HCT116 (cell line): ENCODE results near the gene ARHGAP5. TPM values are rescaled to one million over a fixed set of nuclear protein-coding genes. Genes with fewer than 3 reads are reported as not detected.
A peak's percentile ranks its signal among the peaks of the same experiment; 100 is the strongest.

Experiments used
- ATAC-seq: fragments of 200-7000 bp; cut with Tn5 transposase; 2 replicates; pipeline ENCODE4 v1.9.1; 2020; ENCODE audit warnings: mild to moderate bottlenecking, moderate library complexity
- BruUV-seq: library from RNA; stranded (reverse); fragments of 400-500 nt; replicated peaks from 2 replicates; lab custom pipeline; 2021; lab: Mats Ljungman, UMichigan
- CTCF ChIA-PET: fragments of 300-600 bp; sonication (Branson Sonifier 250); formaldehyde crosslinking; loops from one replicate; lab custom pipeline; 2021; ENCODE audit warnings: antibody characterized with exemption; lab: Charles Lee
- POLR2A ChIA-PET: fragments of 300-600, 350-600 bp; sonication (Branson Sonifier 250); formaldehyde crosslinking; loops from one replicate; lab custom pipeline; 2021; ENCODE audit warnings: antibody characterized with exemption; lab: Charles Lee
- RAD21 ChIA-PET, 2 experiments: fragments of 300-600 bp; sonication (Branson Sonifier 250); formaldehyde crosslinking; loops; one replicate each; lab custom pipeline; 2023; ENCODE audit warnings: low total read pairs in 2 of 2; ENCODE audit not compliant: uncharacterized antibody in 2 of 2, unreplicated experiment in 2 of 2, low non-redundant PET in 1 of 2; lab: Charles Lee
- DNase-seq: peaks from one replicate; pipeline ENCODE4 v3.0.0-alpha.2; 2010; ENCODE audit warnings: low read depth, low spot score
- H2AFZ ChIP-seq: fragments of 200-600 bp; shearing (Covaris generic), sonication (generic); 2 replicates; pipeline ENCODE4 v1.6.1; 2017; ENCODE audit warnings: low read depth, mixed run types, mixed read lengths, antibody characterized with exemption, low read length; ENCODE audit not compliant: poor library complexity, severe bottlenecking
- H3K27ac ChIP-seq: 2 replicates; pipeline ENCODE4 v1.5.1; 2012; ENCODE audit warnings: low read depth, low read length
- H3K27me3 ChIP-seq: fragments of 200-600 bp; sonication (generic); 2 replicates; pipeline ENCODE4 v1.6.1; 2016; ENCODE audit warnings: mixed run types, low read length, mixed read lengths; ENCODE audit not compliant: insufficient read depth
- H3K36me3 ChIP-seq, 2 experiments: fragments of 200-500 bp in 1 of 2; fragments of 200-600 bp in 1 of 2; sonication (Bioruptor generic) in 1 of 2; sonication (generic) in 1 of 2; 2 replicates each; pipeline versions ENCODE4 v1.5.1 to v1.6.1; 2014 to 2016; ENCODE audit warnings: low read length in 2 of 2, inconsistent platforms in 1 of 2, mixed read lengths in 1 of 2, mixed run types in 1 of 2; ENCODE audit not compliant: insufficient read depth in 2 of 2, control insufficient read depth in 1 of 2
- H3K4me1 ChIP-seq, 2 experiments: fragments of 200-600 bp in 1 of 2; sonication (generic) in 1 of 2; 2 replicates each; pipeline versions ENCODE4 v1.5.1 to v1.6.1; 2012 to 2017; ENCODE audit warnings: low read length in 2 of 2, inconsistent platforms in 1 of 2, mild to moderate bottlenecking in 1 of 2, mixed read lengths in 1 of 2, mixed run types in 1 of 2, moderate library complexity in 1 of 2; ENCODE audit not compliant: insufficient read depth in 2 of 2, control insufficient read depth in 1 of 2
- H3K4me2 ChIP-seq: fragments of 200-600 bp; sonication (generic); 2 replicates; pipeline ENCODE4 v1.6.1; 2017; ENCODE audit warnings: mixed run types, low read length, mixed read lengths
- H3K4me3 ChIP-seq, 2 experiments: fragments of 200-600 bp in 1 of 2; sonication (generic) in 1 of 2; replicated peaks in 1 of 2; 2 replicates each; pipeline ENCODE4 v1.5.1; 2011 to 2016; ENCODE audit warnings: low read length in 2 of 2, control low read depth in 1 of 2, low read depth in 1 of 2, mild to moderate bottlenecking in 1 of 2, mixed read lengths in 1 of 2, mixed run types in 1 of 2
- H3K79me2 ChIP-seq: fragments of 200-600 bp; sonication (generic); 2 replicates; pipeline ENCODE4 v1.6.1; 2017; ENCODE audit warnings: mild to moderate bottlenecking, mixed run types, low read length, moderate library complexity, mixed read lengths; ENCODE audit not compliant: insufficient read depth
- H3K9ac ChIP-seq: fragments of 200-600 bp; sonication (generic); 2 replicates; pipeline ENCODE4 v1.6.1; 2016; ENCODE audit warnings: low read length, mixed read lengths
- H3K9me2 ChIP-seq: fragments of 200-600 bp; sonication (generic), shearing (Covaris generic); 2 replicates; pipeline ENCODE4 v1.6.1; 2017; ENCODE audit warnings: mixed run types, mild to moderate bottlenecking, moderate library complexity; ENCODE audit not compliant: insufficient read depth
- H3K9me3 ChIP-seq, 2 experiments: fragments of 200-500 bp in 1 of 2; fragments of 200-600 bp in 1 of 2; sonication (Bioruptor generic) in 1 of 2; sonication (generic) in 1 of 2; 2 replicates each; pipeline ENCODE4 v1.6.1; 2014 to 2017; ENCODE audit warnings: low read length in 2 of 2, mixed read lengths in 2 of 2, inconsistent platforms in 1 of 2, low read depth in 1 of 2, mild to moderate bottlenecking in 1 of 2, mixed run types in 1 of 2, moderate library complexity in 1 of 2; ENCODE audit not compliant: control insufficient read depth in 1 of 2, insufficient read depth in 1 of 2
- H4K20me1 ChIP-seq: fragments of 200-600 bp; sonication (generic), shearing (Covaris generic); 2 replicates; pipeline ENCODE4 v1.6.1; 2017; ENCODE audit warnings: mixed run types, mild to moderate bottlenecking, moderate library complexity; ENCODE audit not compliant: insufficient read depth
- ATF3 ChIP-seq: IDR thresholded peaks from 2 replicates; pipeline ENCODE4 v1.6.1; 2012
- CBX3 ChIP-seq: IDR thresholded peaks from 2 replicates; pipeline ENCODE4 v1.6.1; 2012; ENCODE audit warnings: low read depth
- EZH2phosphoT487 ChIP-seq: fragments of 200-600 bp; IDR thresholded peaks from 2 replicates; pipeline ENCODE4 v1.6.1; 2018; ENCODE audit warnings: antibody characterized with exemption, borderline replicate concordance
- FOSL1 ChIP-seq: IDR thresholded peaks from 2 replicates; pipeline ENCODE4 v1.6.1; 2012; ENCODE audit warnings: low read depth
- JUND ChIP-seq: IDR thresholded peaks from 2 replicates; pipeline ENCODE4 v1.6.1; 2012
- MAX ChIP-seq: IDR thresholded peaks from 2 replicates; pipeline ENCODE4 v1.6.1; 2012
- RAD21 ChIP-seq: IDR thresholded peaks from 2 replicates; pipeline ENCODE4 v1.6.1; 2012; ENCODE audit warnings: low read depth, mild to moderate bottlenecking
- SP1 ChIP-seq: IDR thresholded peaks from 2 replicates; pipeline ENCODE4 v1.6.1; 2012; ENCODE audit warnings: low read depth
- SRF ChIP-seq: IDR thresholded peaks from 2 replicates; pipeline ENCODE4 v1.6.1; 2012; ENCODE audit warnings: low read depth
- TCF7L2 ChIP-seq: IDR thresholded peaks from 2 replicates; pipeline ENCODE4 v1.7.0; 2011; ENCODE audit warnings: borderline replicate concordance, inconsistent platforms; ENCODE audit not compliant: insufficient read depth, insufficient read length; ENCODE audit errors: extremely low read depth
- ZBTB33 ChIP-seq: IDR thresholded peaks from 2 replicates; pipeline ENCODE4 v1.6.1; 2011; ENCODE audit warnings: mild to moderate bottlenecking, low read length, moderate library complexity; ENCODE audit not compliant: insufficient replicate concordance; ENCODE audit errors: extremely low read depth
- ZFX ChIP-seq: fragments of 450-650 bp; IDR thresholded peaks from 2 replicates; pipeline ENCODE4 v1.6.1; 2017
- intact Hi-C: fragments of 100-400 bp; cut with micrococcal nuclease; formaldehyde crosslinking; loops from 2 replicates; pipeline ENCODE4 v1.10.0; 2022
- total RNA-seq: library from RNA; stranded (reverse); gene quantifications from one replicate; pipeline ENCODE4 v1.2.1, GENCODE V29; 2021; ENCODE audit not compliant: unreplicated experiment

The ARHGAP5 gene
- total RNA-seq, 1 experiment from 2014 or later, result 66.7 TPM

GRCh38 chr14:32083789-32084188 is 6.7 kb downstream of the ARHGAP5 start:
- Histone ChIP-seq H3K9ac (no peak overlapping the region), H3K9me2 (no peaks in the 10 kb centered on the region), H3K36me3 (no peaks in the 10 kb centered on the region), H3K27me3 (no peaks in the 10 kb centered on the region), H3K4me2 (peak overlapping the region; percentile 7; the same call in 1 of the 2 replicates), H3K79me2 (peaks cover 98% of the 10 kb centered on the region), H4K20me1 (peaks cover 44% of the 10 kb centered on the region), H2AFZ (no peak overlapping the region), H3K4me3 (no peak overlapping the region), H3K9me3 (no peaks in the 10 kb centered on the region), H3K4me1 (peaks cover 68 to 92% of the 10 kb centered on the region in 2 experiments), H3K27ac (no peak overlapping the region)
- CTCF ChIA-PET, result no interaction called here
- no peak for ATAC-seq
- RAD21 ChIA-PET, result no interaction called here
- DNase-seq, result no peak
- intact Hi-C loops, result no loop called here
- no TSS peak for BruUV-seq
- TF ChIP-seq SP1 (no peak), SRF (no peak), TCF7L2 (no peak), JUND (no peak), RAD21 (no peak), EZH2phosphoT487 (no peak), FOSL1 (no peak), ZFX (no peak), CBX3 (no peak), ATF3 (no peak)
- POLR2A ChIA-PET, result no interaction called here

- H3K79me2 ChIP-seq, result peaks cover 98% of the 10 kb centered on the region
- no TSS peak for BruUV-seq
- no peaks in the 10 kb centered on the region for H3K27me3 ChIP-seq
- no peak for TF ChIP-seq ZBTB33
- no peak for TF ChIP-seq MAX
- H3K9ac ChIP-seq, result no peak overlapping the region
- RAD21 ChIA-PET, result no interaction called here
- CTCF ChIA-PET, result no interaction called here
- no peak for DNase-seq
- POLR2A ChIA-PET, result no interaction called here
- peak overlapping the region; percentile 7; the same call in 1 of the 2 replicates for H3K4me2 ChIP-seq
- H3K27ac ChIP-seq, result no peak overlapping the region
- intact Hi-C loops, result no loop called here
- no peak overlapping the region for H3K4me3 ChIP-seq
- no peaks in the 10 kb centered on the region for H3K9me2 ChIP-seq
- ATAC-seq, result no peak
- H2AFZ ChIP-seq, result no peak overlapping the region
- H3K4me1 ChIP-seq, result peaks cover 57 to 79% of the 10 kb centered on the region in 2 experiments
- H3K9me3 ChIP-seq, result no peaks in the 10 kb centered on the region
- peaks cover 0 to 4% of the 10 kb centered on the region in 2 experiments; a peak in 1 of 4 replicates for H3K36me3 ChIP-seq
- H4K20me1 ChIP-seq, result peaks cover 44% of the 10 kb centered on the region
These were observed 8.2 kb downstream of the ARHGAP5 start for GRCh38 chr14:32085182-32085844.
